Cardiac muscle cell (in vitro differentiated cells and primary cell): ENCODE results near the gene CACNG8. TPM values are rescaled to one million over a fixed set of nuclear protein-coding genes. Genes with fewer than 3 reads are reported as not detected.

Experiments used
- DNase-seq, 2 donors: peaks; one replicate each; pipeline versions ENCODE4 v3.0.0 to v3.0.0-alpha.2; 2010 to 2017; ENCODE audit warnings: low read depth in 1 of 2, low spot score in 1 of 2
- H3K27ac ChIP-seq: fragments of 200-600 bp; sonication (generic); 2 replicates; pipeline ENCODE4 v1.5.1; 2016
- H3K27me3 ChIP-seq: fragments of 200-600 bp; sonication (generic); 2 replicates; pipeline ENCODE4 v1.6.0; 2016; ENCODE audit warnings: control low read depth
- H3K36me3 ChIP-seq: fragments of 200-600 bp; sonication (generic); 2 replicates; pipeline ENCODE4 v1.5.1; 2016; ENCODE audit warnings: control low read depth
- H3K4me1 ChIP-seq: fragments of 200-600 bp; sonication (generic); 2 replicates; pipeline ENCODE4 v1.8.1; 2017; ENCODE audit warnings: low read depth, mild to moderate bottlenecking, mixed run types
- H3K4me3 ChIP-seq: fragments of 200-600 bp; sonication (generic); 2 replicates; pipeline ENCODE4 v1.5.1; 2016; ENCODE audit warnings: mild to moderate bottlenecking
- H3K9me3 ChIP-seq: fragments of 200-600 bp; sonication (generic); 2 replicates; pipeline ENCODE4 v1.5.1; 2017; ENCODE audit warnings: low read depth, mild to moderate bottlenecking, control low read depth
- CTCF ChIP-seq: IDR thresholded peaks from 2 replicates; pipeline ENCODE4 v1.5.1; 2012; ENCODE audit warnings: low read depth, mild to moderate bottlenecking, low read length
- polyA plus RNA-seq: library from polyadenylated mRNA; unstranded; fragments of >200 nt; fragmentation: Nextera tagmentation; extraction: Ambion mirVana; gene quantifications from 2 replicates; pipeline ENCODE4 v1.2.1, GENCODE V29; 2016
- total RNA-seq: library from RNA; depleted of rRNA; stranded (reverse); fragments of >200 nt; gene quantifications from 2 replicates; pipeline ENCODE4 v1.2.3, GENCODE V29; 2016

The CACNG8 gene
- total and polyA plus RNA-seq, 2 experiments from 2014 or later, result 0.68 to 0.77 TPM

- no peak overlapping the region for H3K27ac ChIP-seq
- H3K9me3 ChIP-seq, result no peaks in the 10 kb centered on the region
- peak in 1 of 2 donors; percentile 94 for DNase-seq
- no peaks in the 10 kb centered on the region for H3K27me3 ChIP-seq
- H3K36me3 ChIP-seq, result no peaks in the 10 kb centered on the region
- no peak overlapping the region for H3K4me3 ChIP-seq
- H3K4me1 ChIP-seq, result peaks cover 4% of the 10 kb centered on the region
- TF ChIP-seq CTCF, result no peak
Observed at GRCh38 chr19:54017261-54017660, 54.5 kb downstream of the CACNG8 start.

- no peak for DNase-seq
- H3K36me3 ChIP-seq, result no peaks in the 10 kb centered on the region
- peaks cover 4% of the 10 kb centered on the region for H3K4me1 ChIP-seq
- H3K27ac ChIP-seq, result no peak overlapping the region
- peaks cover 3% of the 10 kb centered on the region for H3K27me3 ChIP-seq
- no peak overlapping the region for H3K4me3 ChIP-seq
- H3K9me3 ChIP-seq, result no peaks in the 10 kb centered on the region
- no peak for TF ChIP-seq CTCF
Observed at GRCh38 chr19:54021363-54021762, 58.6 kb downstream of the CACNG8 start.

GRCh38 chr19:54021932-54022331, 59.2 kb downstream of the CACNG8 start:
- Histone ChIP-seq H3K4me3 (no peak overlapping the region), H3K27me3 (peaks cover 3% of the 10 kb centered on the region), H3K27ac (no peak overlapping the region), H3K36me3 (no peaks in the 10 kb centered on the region), H3K4me1 (peaks cover 4% of the 10 kb centered on the region), H3K9me3 (no peaks in the 10 kb centered on the region)
- TF ChIP-seq CTCF, result no peak
- DNase-seq, result no peak

- H3K4me3 ChIP-seq, result no peak overlapping the region
- peaks cover 3% of the 10 kb centered on the region for H3K27me3 ChIP-seq
- no peak for TF ChIP-seq CTCF
- peak in 1 of 2 donors; percentile 58 for DNase-seq
- H3K4me1 ChIP-seq, result peaks cover 4% of the 10 kb centered on the region
- H3K9me3 ChIP-seq, result no peaks in the 10 kb centered on the region
- H3K36me3 ChIP-seq, result no peaks in the 10 kb centered on the region
- no peak overlapping the region for H3K27ac ChIP-seq
Observed at GRCh38 chr19:54023191-54023590, 60.5 kb downstream of the CACNG8 start.

GRCh38 chr19:54024660-54025059, 61.9 kb downstream of the CACNG8 start:
- no peaks in the 10 kb centered on the region for H3K36me3 ChIP-seq
- H3K27ac ChIP-seq, result no peak overlapping the region
- peaks cover 3% of the 10 kb centered on the region for H3K27me3 ChIP-seq
- no peak for DNase-seq
- peaks cover 4% of the 10 kb centered on the region for H3K4me1 ChIP-seq
- TF ChIP-seq CTCF, result no peak
- no peaks in the 10 kb centered on the region for H3K9me3 ChIP-seq
- H3K4me3 ChIP-seq, result no peak overlapping the region

- Histone ChIP-seq H3K4me3 (no peak overlapping the region), H3K9me3 (no peaks in the 10 kb centered on the region), H3K4me1 (no peaks in the 10 kb centered on the region), H3K27ac (no peak overlapping the region), H3K36me3 (no peaks in the 10 kb centered on the region), H3K27me3 (peaks cover 3% of the 10 kb centered on the region)
- no peak for TF ChIP-seq CTCF
- DNase-seq, result no peak
Observed at GRCh38 chr19:54026656-54027055, 63.9 kb downstream of the CACNG8 start.
